GM12878 (cell line): Measurements from ENCODE around the gene ELL. TPM values are rescaled to one million over a fixed set of nuclear protein-coding genes. Genes with fewer than 3 reads are reported as not detected.
A peak's percentile ranks its signal among the peaks of the same experiment; 100 is the strongest.

ENCODE experiments used
- ATAC-seq: fragments of 200-7000 bp; cut with Tn5 transposase; 3 replicates; pipeline ENCODE4 v1.9.1; 2020; ENCODE audit warnings: mild to moderate bottlenecking, moderate library complexity
- BruUV-seq: library from RNA; stranded (reverse); fragments of 400-500 nt; replicated peaks from 2 replicates; lab custom pipeline; 2021; lab: Mats Ljungman, UMichigan
- CTCF ChIA-PET: fragments of 300-600 bp; sonication (Branson Sonifier 250); formaldehyde crosslinking; extraction: SDS; loops from one replicate; lab custom pipeline; 2021; ENCODE audit warnings: inconsistent platforms; lab: Yijun Ruan, JAX
- POLR2A ChIA-PET: fragments of 350-600 bp; formaldehyde crosslinking; extraction: SDS; loops from one replicate; lab custom pipeline; 2021; ENCODE audit warnings: inconsistent platforms; lab: Charles Lee
- RAD21 ChIA-PET: fragments of 300-600 bp; sonication (Branson Sonifier 250); formaldehyde crosslinking; loops from one replicate; lab custom pipeline; 2023; ENCODE audit warnings: antibody characterized with exemption; ENCODE audit not compliant: unreplicated experiment; lab: Charles Lee
- SMC1A ChIA-PET: fragments of 300-600 bp; sonication (Branson Sonifier 250); formaldehyde crosslinking; loops from one replicate; lab custom pipeline; 2023; ENCODE audit not compliant: unreplicated experiment, uncharacterized antibody; lab: Charles Lee
- DNase-seq: peaks from one replicate; pipeline ENCODE4 v3.0.0-alpha.2; 2011; ENCODE audit warnings: low read depth, low spot score
- FAIRE-seq: peaks from 3 replicates; lab custom pipeline; 2011; peaks lifted over from hg19 to GRCh38; lab: Jason Lieb, UNC
- H2AFZ ChIP-seq: 2 replicates; pipeline ENCODE4 v1.6.0; 2011; ENCODE audit warnings: low read depth, low read length, control low read depth; ENCODE audit not compliant: control insufficient read depth
- H3K27ac ChIP-seq: 2 replicates; pipeline ENCODE4 v1.5.1; 2011; ENCODE audit warnings: control low read depth; ENCODE audit not compliant: control insufficient read depth, insufficient read depth
- H3K27me3 ChIP-seq, 2 experiments: replicated peaks in 1 of 2; 2 replicates each; pipeline versions ENCODE4 v1.6.0 to v1.6.1; 2011; ENCODE audit warnings: low read length in 1 of 2; ENCODE audit not compliant: control insufficient read depth in 2 of 2, insufficient read depth in 2 of 2
- H3K36me3 ChIP-seq, 2 experiments: 2 replicates each; pipeline ENCODE4 v1.5.1; 2011; ENCODE audit warnings: low read length in 1 of 2; ENCODE audit not compliant: control insufficient read depth in 2 of 2, insufficient read depth in 2 of 2
- H3K4me1 ChIP-seq: 2 replicates; pipeline ENCODE4 v1.6.1; 2011; ENCODE audit warnings: mild to moderate bottlenecking, low read length, moderate library complexity, mixed read lengths; ENCODE audit not compliant: control insufficient read depth, insufficient read depth
- H3K4me2 ChIP-seq: 2 replicates; pipeline ENCODE4 v1.6.0; 2011; ENCODE audit warnings: control low read depth; ENCODE audit not compliant: control insufficient read depth, insufficient read depth
- H3K4me3 ChIP-seq: fragments of 200-600 bp; sonication (generic); 2 replicates; pipeline ENCODE4 v1.5.1; 2016
- H3K79me2 ChIP-seq: 2 replicates; pipeline ENCODE4 v1.6.0; 2011; ENCODE audit warnings: low read length; ENCODE audit not compliant: control insufficient read depth, insufficient read depth
- H3K9ac ChIP-seq: 2 replicates; pipeline ENCODE4 v1.8.0; 2011; ENCODE audit warnings: low read length, control low read depth, mixed read lengths; ENCODE audit not compliant: control insufficient read depth, insufficient read depth
- H3K9me3 ChIP-seq: replicated peaks from 3 replicates; pipeline ENCODE4 v1.5.1; 2011; ENCODE audit warnings: mild to moderate bottlenecking, low read length; ENCODE audit not compliant: control insufficient read depth, insufficient read depth
- H4K20me1 ChIP-seq: 2 replicates; pipeline ENCODE4 v1.6.0; 2011; ENCODE audit not compliant: control insufficient read depth, insufficient read depth
- CBX5 ChIP-seq: sonication (generic); IDR thresholded peaks from 2 replicates; pipeline ENCODE4 v1.6.1; 2016; ENCODE audit warnings: low read depth, moderate library complexity, mild to moderate bottlenecking, inconsistent platforms
- POU2F2 ChIP-seq: IDR thresholded peaks from 3 replicates; pipeline ENCODE4 v1.6.1; 2011; ENCODE audit warnings: low read depth, mild to moderate bottlenecking, low read length, borderline replicate concordance
- RCOR1 ChIP-seq: conservative IDR thresholded peaks from 2 replicates; pipeline ENCODE4 v1.6.1; 2012; ENCODE audit warnings: low read depth, low read length, improper control_type of control experiment
- SKIL ChIP-seq: fragments of 450-650 bp; IDR thresholded peaks from 2 replicates; pipeline ENCODE4 v1.6.1; 2017; ENCODE audit warnings: mild to moderate bottlenecking, low read depth, inconsistent platforms; ENCODE audit not compliant: poor library complexity, severe bottlenecking
- SPI1 ChIP-seq: IDR thresholded peaks from 2 replicates; pipeline ENCODE4 v1.6.1; 2011; ENCODE audit warnings: low read depth, mild to moderate bottlenecking, low read length, moderate library complexity, borderline replicate concordance; ENCODE audit not compliant: insufficient read depth
- TAF1 ChIP-seq: IDR thresholded peaks from 2 replicates; pipeline ENCODE4 v1.6.1; 2011; ENCODE audit warnings: mild to moderate bottlenecking, low read depth, low read length, borderline replicate concordance
- ZNF687 ChIP-seq: fragments of 450-650 bp; IDR thresholded peaks from 2 replicates; pipeline ENCODE4 v1.6.1; 2017; ENCODE audit warnings: mild to moderate bottlenecking, moderate library complexity
- WGBS: methylation state at CpG from one replicate; pipeline ENCODE4 v1.1.6; 2016; ENCODE audit warnings: low lambda C conversion rate; ENCODE audit not compliant: insufficient replicate concordance, insufficient coverage; ENCODE audit errors: missing lambda C conversion rate; 5-methylcytosine and 5-hydroxymethylcytosine counted together
- in situ Hi-C: fragments of 300-500 bp; cut with MboI; formaldehyde crosslinking; loops from 9 replicates; pipeline ENCODE4 v1.14.3; 2018; ENCODE audit warnings: mixed read lengths
- intact Hi-C: fragments of 100-400 bp; cut with micrococcal nuclease; formaldehyde crosslinking; loops from one replicate; pipeline ENCODE4 v1.14.2; 2022; ENCODE audit not compliant: unreplicated experiment
- polyA plus RNA-seq, 11 experiments: library from polyadenylated mRNA; depleted of rRNA in 4 of 11; unstranded in 6 of 11; stranded (reverse) in 5 of 11; fragments of >200 nt; fragmentation: Nextera tagmentation in 4 of 11; fragmentation: Illumina TruSeq in 1 of 11; extraction: Ambion mirVana in 4 of 11; extraction: Trizol in 1 of 11; gene quantifications; 1 replicate in 1 of 11; 2 replicates in 10 of 11; pipeline versions ENCODE4 v1.2.1 to v1.2.3, GENCODE V29; 2011 to 2016; ENCODE audit warnings: inconsistent platforms in 2 of 11, missing spikeins in 2 of 11, low read depth in 1 of 11
- total RNA-seq, 4 experiments: library from RNA; depleted of rRNA in 3 of 4; stranded (reverse); fragments of >200 nt in 3 of 4; fragmentation: Illumina TruSeq in 1 of 4; extraction: Trizol in 1 of 4; gene quantifications; 2 replicates each; pipeline versions ENCODE4 v1.2.1 to v1.2.3, GENCODE V29; 2013 to 2021

Gene ELL
- total and polyA plus RNA-seq, 10 of the 15 experiments (the other 5 are each of a cell fraction or from before 2014, with no cell fraction given), result 0.91 to 25.0 (median 9.1) TPM

- Histone ChIP-seq H3K4me2 (peak overlapping the region; percentile 38; the same call in 1 of the 2 replicates), H3K9me3 (no peaks in the 10 kb centered on the region; the same call in 2 of the 3 replicates), H4K20me1 (no peaks in the 10 kb centered on the region), H3K36me3 (no peaks in the 10 kb centered on the region), H3K27me3 (no peaks in the 10 kb centered on the region), H3K4me1 (peaks cover 27% of the 10 kb centered on the region), H3K9ac (no peak overlapping the region), H3K4me3 (no peak overlapping the region), H3K27ac (no peak overlapping the region), H3K79me2 (no peaks in the 10 kb centered on the region), H2AFZ (no peak overlapping the region)
- no TSS peak for BruUV-seq
- 50% methylated on average over 7 of the region's 7 CpGs for WGBS
- intact Hi-C loops, result no loop called here
- ChIA-PET SMC1A (interaction anchor here (2.2 kb wide), 1 partner anchor 20 kb away, joined by 6 read pairs; no protein-coding TSS in a partner anchor), POLR2A (interaction anchor here (0.8 kb wide), 2 partner anchors 52 to 89 kb away, joined by 3 to 4 read pairs; no protein-coding TSS in a partner anchor), CTCF (interaction anchor here (1.2 to 9.4 kb wide), 3 partner anchors 15 to 281 kb away, joined by 3 to 144 read pairs (median 49); no protein-coding TSS in a partner anchor), RAD21 (no interaction called here)
- in situ Hi-C loops, result no loop called here
- TF ChIP-seq TAF1 (no peak), SKIL (no peak), SPI1 (peak; percentile 38; the same call in 1 of the 2 replicates), ZNF687 (0 out of 2 replicates have a peak, but pooled peaks have one; percentile 23), CBX5 (no peak), RCOR1 (no peak), POU2F2 (peak; percentile 87; the same call in 1 of the 3 replicates)
- DNase-seq, result no peak
- no peak for FAIRE-seq
- peak; percentile 41 for ATAC-seq
Observed at GRCh38 chr19:18393836-18394235, 128.0 kb downstream of the ELL start.
